Measurements from ENCODE around the gene PPIE. TPM values are rescaled to one million over a fixed set of nuclear protein-coding genes. Genes with fewer than 3 reads are reported as not detected.

PPIE gene
- total RNA-seq, 1 experiment from 2014 or later: 42.5 TPM

DNA sequence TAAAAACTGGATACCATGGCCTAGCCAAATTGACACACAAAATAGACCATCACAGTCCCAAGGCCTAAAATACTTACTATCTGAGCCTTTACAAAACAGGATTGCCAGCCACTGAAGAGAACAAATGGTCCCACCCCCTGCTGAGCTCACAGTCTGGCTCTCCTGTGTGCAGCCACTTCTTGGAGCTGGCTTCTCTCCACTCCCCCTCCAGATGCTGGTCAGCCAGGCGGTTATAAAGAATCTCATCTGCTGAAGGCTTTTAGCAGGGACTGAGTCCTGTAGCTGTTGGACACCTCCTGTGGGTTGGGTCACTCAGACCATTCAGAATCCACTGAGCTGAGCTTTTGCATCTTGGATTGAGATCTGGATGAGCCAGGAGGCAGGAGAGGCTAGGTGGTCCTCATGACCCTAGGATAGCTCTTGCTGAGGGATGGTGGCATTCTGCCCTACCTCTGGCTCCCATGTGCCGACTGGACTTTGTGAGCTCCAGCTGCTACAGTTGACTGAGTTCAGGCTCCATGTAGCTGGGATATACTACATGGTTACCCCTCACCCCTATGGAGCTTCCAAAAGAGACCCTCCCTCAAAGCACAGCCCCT is 16.3 kb downstream of the PPIE start (continued):
- TF ChIP-seq HMGA2 (CRISPR knock-in tag; IDR thresholded peaks at IDR 0.05): no peak
- TF ChIP-seq E2F4 (CRISPR knock-in tag; IDR thresholded peaks at IDR 0.05; ENCODE audit: borderline replicate concordance, low read depth): no peak
- no peak for TF ChIP-seq CBFB (CRISPR knock-in tag; IDR thresholded peaks at IDR 0.05; ENCODE audit: low read depth)
- no peak for TF ChIP-seq ZNF219 (CRISPR knock-in tag; IDR thresholded peaks at IDR 0.05; ENCODE audit: borderline replicate concordance)
- no peak for TF ChIP-seq ATF1 (CRISPR knock-in tag; IDR thresholded peaks at IDR 0.05)

DNA sequence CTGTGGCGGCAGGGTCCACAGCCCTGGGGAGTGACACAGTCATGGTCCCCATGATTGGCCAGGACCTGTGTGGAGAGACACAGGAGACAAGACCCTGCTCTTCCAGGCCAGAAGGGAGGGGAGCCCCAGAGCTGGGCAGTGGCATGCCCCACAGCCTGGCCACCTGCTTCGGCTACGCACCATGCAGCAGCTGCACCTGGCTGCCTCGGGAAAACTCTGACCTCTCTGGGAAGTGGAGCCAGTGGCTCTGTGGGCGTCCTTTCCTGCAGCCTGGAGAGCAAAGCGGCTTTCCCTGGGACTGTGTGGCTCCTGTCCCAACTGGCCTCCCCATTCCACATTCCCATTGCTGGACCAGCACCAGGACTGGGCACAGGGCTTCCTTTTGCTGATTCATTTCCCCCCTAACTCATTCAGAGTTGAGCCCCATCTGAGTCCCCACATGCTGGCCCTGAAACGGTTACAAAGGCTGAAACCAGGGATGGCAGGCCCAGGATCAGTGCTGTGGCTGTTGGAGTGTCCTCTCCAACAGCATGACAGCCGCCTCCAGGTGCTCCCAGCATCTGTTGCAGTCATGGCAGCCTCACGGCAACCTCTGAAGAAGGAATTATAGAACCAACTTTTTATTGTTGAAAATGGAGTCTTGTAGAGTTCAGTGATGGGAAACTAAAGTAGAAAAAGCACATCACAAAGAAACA is 17.4 kb downstream of the PPIE start:
- Mint-ChIP-seq H3K4me3 (no peak overlapping the region), H3K9me3 (peaks cover 7% of the 10 kb centered on the region; the same call in 1 of the 2 replicates), H3K27ac (no peak overlapping the region), H3K36me3 (peaks cover 51% of the 10 kb centered on the region), H3K27me3 (ENCODE audit: low read depth) (peaks cover 2% of the 10 kb centered on the region; the same call in 1 of the 2 replicates), H3K4me1 (no peaks in the 10 kb centered on the region)
- ChIA-PET POLR2A (no interaction called here), CTCF (no interaction called here)
- no peak for ATAC-seq
- TF ChIP-seq FOXJ3 (CRISPR knock-in tag; IDR thresholded peaks at IDR 0.05; ENCODE audit: borderline replicate concordance): no peak
- TF ChIP-seq GRHL2 (CRISPR knock-in tag; IDR thresholded peaks at IDR 0.05; ENCODE audit: insufficient replicate concordance, severe bottlenecking): no peak
- TF ChIP-seq TEAD1 (CRISPR knock-in tag; IDR thresholded peaks at IDR 0.05): no peak
- TF ChIP-seq, protein P1, sequence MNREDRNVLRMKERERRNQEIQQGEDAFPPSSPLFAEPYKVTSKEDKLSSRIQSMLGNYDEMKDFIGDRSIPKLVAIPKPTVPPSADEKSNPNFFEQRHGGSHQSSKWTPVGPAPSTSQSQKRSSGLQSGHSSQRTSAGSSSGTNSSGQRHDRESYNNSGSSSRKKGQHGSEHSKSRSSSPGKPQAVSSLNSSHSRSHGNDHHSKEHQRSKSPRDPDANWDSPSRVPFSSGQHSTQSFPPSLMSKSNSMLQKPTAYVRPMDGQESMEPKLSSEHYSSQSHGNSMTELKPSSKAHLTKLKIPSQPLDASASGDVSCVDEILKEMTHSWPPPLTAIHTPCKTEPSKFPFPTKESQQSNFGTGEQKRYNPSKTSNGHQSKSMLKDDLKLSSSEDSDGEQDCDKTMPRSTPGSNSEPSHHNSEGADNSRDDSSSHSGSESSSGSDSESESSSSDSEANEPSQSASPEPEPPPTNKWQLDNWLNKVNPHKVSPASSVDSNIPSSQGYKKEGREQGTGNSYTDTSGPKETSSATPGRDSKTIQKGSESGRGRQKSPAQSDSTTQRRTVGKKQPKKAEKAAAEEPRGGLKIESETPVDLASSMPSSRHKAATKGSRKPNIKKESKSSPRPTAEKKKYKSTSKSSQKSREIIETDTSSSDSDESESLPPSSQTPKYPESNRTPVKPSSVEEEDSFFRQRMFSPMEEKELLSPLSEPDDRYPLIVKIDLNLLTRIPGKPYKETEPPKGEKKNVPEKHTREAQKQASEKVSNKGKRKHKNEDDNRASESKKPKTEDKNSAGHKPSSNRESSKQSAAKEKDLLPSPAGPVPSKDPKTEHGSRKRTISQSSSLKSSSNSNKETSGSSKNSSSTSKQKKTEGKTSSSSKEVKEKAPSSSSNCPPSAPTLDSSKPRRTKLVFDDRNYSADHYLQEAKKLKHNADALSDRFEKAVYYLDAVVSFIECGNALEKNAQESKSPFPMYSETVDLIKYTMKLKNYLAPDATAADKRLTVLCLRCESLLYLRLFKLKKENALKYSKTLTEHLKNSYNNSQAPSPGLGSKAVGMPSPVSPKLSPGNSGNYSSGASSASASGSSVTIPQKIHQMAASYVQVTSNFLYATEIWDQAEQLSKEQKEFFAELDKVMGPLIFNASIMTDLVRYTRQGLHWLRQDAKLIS (CRISPR knock-in tag; IDR thresholded peaks at IDR 0.05; ENCODE audit: borderline replicate concordance): no peak
- no peak for TF ChIP-seq AR (CRISPR knock-in tag; IDR thresholded peaks at IDR 0.05)
- no peak for TF ChIP-seq NFATC4 (CRISPR knock-in tag; IDR thresholded peaks at IDR 0.05)
- TF ChIP-seq NR2C2 (CRISPR knock-in tag; IDR thresholded peaks at IDR 0.05): no peak
- TF ChIP-seq IRF1 (CRISPR knock-in tag; IDR thresholded peaks at IDR 0.05): no peak
- TF ChIP-seq, protein P2, sequence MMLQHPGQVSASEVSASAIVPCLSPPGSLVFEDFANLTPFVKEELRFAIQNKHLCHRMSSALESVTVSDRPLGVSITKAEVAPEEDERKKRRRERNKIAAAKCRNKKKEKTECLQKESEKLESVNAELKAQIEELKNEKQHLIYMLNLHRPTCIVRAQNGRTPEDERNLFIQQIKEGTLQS (CRISPR knock-in tag; conservative IDR thresholded peaks at IDR 0.05): no peak
- TF ChIP-seq GTF2I (CRISPR knock-in tag; conservative IDR thresholded peaks at IDR 0.05): no peak
- no peak for TF ChIP-seq FOXP4 (CRISPR knock-in tag; IDR thresholded peaks at IDR 0.05)
- no peak for TF ChIP-seq ZNF671 (CRISPR knock-in tag; IDR thresholded peaks at IDR 0.05)
- TF ChIP-seq ZBTB21 (CRISPR knock-in tag; IDR thresholded peaks at IDR 0.05; ENCODE audit: borderline replicate concordance): no peak
- no peak for TF ChIP-seq SMAD4 (CRISPR knock-in tag; IDR thresholded peaks at IDR 0.05)
- TF ChIP-seq ETV6 (CRISPR knock-in tag; IDR thresholded peaks at IDR 0.05): no peak
- DNase-seq (ENCODE audit: low spot score): no peak
